Keratinocyte (primary cell): ENCODE results near the gene CLIP4. TPM values are rescaled to one million over a fixed set of nuclear protein-coding genes. Genes with fewer than 3 reads are reported as not detected.

Experiments used
- DNase-seq: peaks from one replicate; pipeline ENCODE4 v3.0.0-alpha.2; 2011; ENCODE audit warnings: low read depth, missing footprints, low spot score
- FAIRE-seq: peaks from 2 replicates; lab custom pipeline; 2011; peaks lifted over from hg19 to GRCh38; lab: Jason Lieb, UNC
- H2AFZ ChIP-seq: 2 replicates; pipeline ENCODE4 v1.6.0; 2012; ENCODE audit warnings: low read length, control low read depth, inconsistent platforms; ENCODE audit not compliant: control insufficient read depth
- H3K27ac ChIP-seq: 2 replicates; pipeline ENCODE4 v1.5.1; 2011; ENCODE audit warnings: low read length; ENCODE audit not compliant: control insufficient read depth, insufficient read depth
- H3K27me3 ChIP-seq: 3 replicates; pipeline ENCODE4 v1.6.0; 2011; ENCODE audit warnings: low read length; ENCODE audit not compliant: control insufficient read depth, insufficient read depth; ENCODE audit errors: extremely low read depth
- H3K36me3 ChIP-seq, 2 experiments: 2 replicates in 1 of 2; 3 replicates in 1 of 2; pipeline ENCODE4 v1.5.1; 2011; ENCODE audit warnings: low read length in 2 of 2, mild to moderate bottlenecking in 1 of 2; ENCODE audit not compliant: control insufficient read depth in 2 of 2, insufficient read depth in 2 of 2; ENCODE audit errors: extremely low read depth in 1 of 2
- H3K4me1 ChIP-seq: 3 replicates; pipeline ENCODE4 v1.5.1; 2011; ENCODE audit warnings: low read length; ENCODE audit not compliant: control insufficient read depth, insufficient read depth; ENCODE audit errors: extremely low read depth
- H3K4me2 ChIP-seq: 3 replicates; pipeline ENCODE4 v1.6.0; 2011; ENCODE audit warnings: low read depth, low read length; ENCODE audit not compliant: control insufficient read depth, insufficient read depth; ENCODE audit errors: extremely low read depth
- H3K4me3 ChIP-seq, 3 experiments: fragments of 200-600 bp in 1 of 3; sonication (generic) in 1 of 3; 2 replicates in 2 of 3; 3 replicates in 1 of 3; pipeline ENCODE4 v1.5.1; 2011 to 2016; ENCODE audit warnings: low read length in 3 of 3, mild to moderate bottlenecking in 3 of 3, control low read depth in 2 of 3, inconsistent platforms in 1 of 3, low read depth in 1 of 3, mixed read lengths in 1 of 3, mixed run types in 1 of 3, moderate library complexity in 1 of 3; ENCODE audit not compliant: control insufficient read depth in 2 of 3, insufficient read depth in 2 of 3; ENCODE audit errors: extremely low read depth in 1 of 3
- H3K79me2 ChIP-seq: 2 replicates; pipeline ENCODE4 v1.6.0; 2012; ENCODE audit warnings: low read length; ENCODE audit not compliant: control insufficient read depth, insufficient read depth
- H3K9ac ChIP-seq: 3 replicates; pipeline ENCODE4 v1.6.0; 2011; ENCODE audit warnings: low read length; ENCODE audit not compliant: control insufficient read depth, insufficient read depth; ENCODE audit errors: extremely low read depth
- H3K9me1 ChIP-seq: 3 replicates; pipeline ENCODE4 v1.6.0; 2011; ENCODE audit warnings: low read length; ENCODE audit not compliant: control insufficient read depth, insufficient read depth; ENCODE audit errors: extremely low read depth
- H3K9me3 ChIP-seq: 2 replicates; pipeline ENCODE4 v1.5.1; 2012; ENCODE audit warnings: low read depth, low read length; ENCODE audit not compliant: control insufficient read depth
- H4K20me1 ChIP-seq: 3 replicates; pipeline ENCODE4 v1.6.0; 2011; ENCODE audit warnings: low read length; ENCODE audit not compliant: control insufficient read depth, insufficient read depth; ENCODE audit errors: extremely low read depth
- CTCF ChIP-seq, 3 experiments: IDR thresholded peaks in 1 of 3; conservative IDR thresholded peaks in 1 of 3; optimal IDR thresholded peaks in 1 of 3; 2 replicates in 2 of 3; 3 replicates in 1 of 3; pipeline versions ENCODE3 to v1.5.1; 2011; ENCODE audit warnings: low read length in 3 of 3, mild to moderate bottlenecking in 3 of 3, moderate library complexity in 2 of 3, control low read depth in 1 of 3, inconsistent platforms in 1 of 3; ENCODE audit not compliant: insufficient read depth in 2 of 3; ENCODE audit errors: extremely low read depth in 1 of 3
- EZH2 ChIP-seq: IDR thresholded peaks from one replicate; pipeline ENCODE4 v1.6.1; 2012; ENCODE audit warnings: inconsistent platforms, mild to moderate bottlenecking, low read length, moderate library complexity
- dilution Hi-C: fragments of 300-500 bp; cut with MboI; formaldehyde crosslinking; loops from one replicate; pipeline ENCODE4 v1.7.0; 2020; ENCODE audit warnings: low sequenced_read_pairs; ENCODE audit not compliant: extremely low pct_ligation_motif_present
- polyA plus RNA-seq, 5 experiments: library from polyadenylated mRNA; depleted of rRNA in 3 of 5; stranded (reverse) in 3 of 5; stranded (forward) in 1 of 5; unstranded in 1 of 5; fragments of >200 nt; gene quantifications; 1 replicate in 1 of 5; 2 replicates in 3 of 5; 3 replicates in 1 of 5; pipeline versions ENCODE4 v1.2.1 to v1.2.3, GENCODE V29; 2011 to 2012; ENCODE audit warnings: missing spikeins in 2 of 5, low read depth in 1 of 5, low replicate concordance in 1 of 5

Gene CLIP4
- polyA plus RNA-seq, 1 donor (not counting 4 experiments of a cell fraction or from before 2014, with no cell fraction given): 46.6 TPM

- Histone ChIP-seq H4K20me1 (peaks cover 2% of the 10 kb centered on the region), H3K4me1 (peaks cover 11% of the 10 kb centered on the region), H3K27ac (no peak overlapping the region), H3K4me3 (no peak overlapping the region), H3K79me2 (no peaks in the 10 kb centered on the region), H3K9ac (no peak overlapping the region), H3K36me3 (no peaks in the 10 kb centered on the region), H3K9me1 (no peaks in the 10 kb centered on the region), H3K4me2 (no peak overlapping the region), H2AFZ (no peak overlapping the region), H3K9me3 (no peaks in the 10 kb centered on the region), H3K27me3 (peaks cover 40% of the 10 kb centered on the region)
- TF ChIP-seq EZH2: no peak
- no peak for TF ChIP-seq CTCF (optimal IDR thresholded peaks at IDR 0.05 in 1 of 3, IDR thresholded peaks at IDR 0.05 in 1 of 3, conservative IDR thresholded peaks at IDR 0.05 in 1 of 3; ENCODE audit: extremely low read depth in 1 of 3, insufficient read depth in 2 of 3, low read length in 3 of 3)
- dilution Hi-C loops: no loop called here
- FAIRE-seq (no peak), DNase-seq (no peak)
Observed at GRCh38 chr2:29228947-29229346, 113.7 kb downstream of the CLIP4 start.

DNA sequence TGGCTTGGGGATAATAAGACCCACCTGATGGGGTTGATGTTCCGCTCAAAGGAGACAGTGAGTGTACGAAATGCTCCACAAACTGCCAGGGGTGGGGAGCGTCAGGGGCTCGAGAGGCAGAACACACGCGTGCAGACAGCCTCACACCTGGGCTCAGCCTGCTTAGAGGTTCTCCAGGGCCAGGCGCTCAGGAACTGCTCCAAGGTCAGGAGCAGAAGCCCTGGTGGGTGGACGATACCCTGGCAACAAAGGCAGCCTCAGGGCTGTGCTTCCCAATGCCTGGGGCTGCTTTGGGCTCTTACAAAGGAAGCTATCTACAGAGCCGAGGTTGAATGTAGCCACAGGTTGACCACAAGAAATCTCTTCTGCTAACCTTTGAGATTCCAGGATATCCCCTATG lies 114.4 kb downstream of the CLIP4 start:
- no peak for DNase-seq
- Histone ChIP-seq H3K27me3 (peaks cover 38% of the 10 kb centered on the region), H3K4me2 (no peak overlapping the region), H3K4me3 (no peak overlapping the region), H3K36me3 (no peaks in the 10 kb centered on the region), H3K9me3 (no peaks in the 10 kb centered on the region), H3K4me1 (peaks cover 7% of the 10 kb centered on the region), H3K79me2 (no peaks in the 10 kb centered on the region), H3K27ac (no peak overlapping the region), H3K9ac (no peak overlapping the region), H2AFZ (no peak overlapping the region), H4K20me1 (peaks cover 2% of the 10 kb centered on the region), H3K9me1 (no peaks in the 10 kb centered on the region)
- dilution Hi-C loops: no loop called here
- FAIRE-seq: no peak
- no peak for TF ChIP-seq CTCF (optimal IDR thresholded peaks at IDR 0.05 in 1 of 3, IDR thresholded peaks at IDR 0.05 in 1 of 3, conservative IDR thresholded peaks at IDR 0.05 in 1 of 3; ENCODE audit: extremely low read depth in 1 of 3, insufficient read depth in 2 of 3, low read length in 3 of 3)
- no peak for TF ChIP-seq EZH2
